Esophagus squamous epithelium (tissue), 5 donors: ENCODE data around the gene DPH1. TPM values are rescaled to one million over a fixed set of nuclear protein-coding genes. Genes with fewer than 3 reads are reported as not detected.

Experiments used
- DNase-seq: peaks from one replicate; lab custom pipeline; 2025; lab: John Stamatoyannopoulos, UW
- H3K27ac ChIP-seq, 4 donors: fragments of 200-600 bp; sonication (generic); one replicate each; pipeline ENCODE4 v1.5.1; 2016 to 2019; ENCODE audit warnings: mild to moderate bottlenecking in 1 of 4
- H3K27me3 ChIP-seq, 4 donors: fragments of 200-600 bp; sonication (generic); 1 replicate in 3 of 4; 2 replicates in 1 of 4; pipeline versions ENCODE4 v1.5.1 to v1.6.0; 2017 to 2021; ENCODE audit warnings: antibody characterized with exemption in 1 of 4
- H3K36me3 ChIP-seq, 3 donors: fragments of 200-600 bp; sonication (generic); one replicate each; pipeline ENCODE4 v1.5.1; 2016 to 2019
- H3K4me1 ChIP-seq, 3 donors: fragments of 200-600 bp; sonication (generic); one replicate each; pipeline ENCODE4 v1.5.1; 2017 to 2019
- H3K4me3 ChIP-seq, 4 donors: fragments of 200-600 bp; sonication (generic); 1 replicate in 3 of 4; 2 replicates in 1 of 4; pipeline ENCODE4 v1.5.1; 2016 to 2019; ENCODE audit warnings: mild to moderate bottlenecking in 2 of 4, moderate library complexity in 1 of 4
- H3K9me3 ChIP-seq, 3 donors: fragments of 200-600 bp; sonication (generic); one replicate each; pipeline ENCODE4 v1.5.1; 2016 to 2019
- POLR2A ChIP-seq, 4 donors: fragments of 450-650 bp; IDR thresholded peaks; one replicate each; pipeline ENCODE4 v1.6.1; 2017; ENCODE audit warnings: antibody characterized with exemption in 4 of 4, mild to moderate bottlenecking in 4 of 4, moderate library complexity in 3 of 4
- WGBS, 2 donors: methylation state at CpG; one replicate each; pipeline ENCODE4 v1.1.5; 2018; 5-methylcytosine and 5-hydroxymethylcytosine counted together
- intact Hi-C: fragments of 100-400 bp; cut with DNase I; formaldehyde crosslinking; loops from one replicate; pipeline ENCODE4 v1.15.0; 2022
- total RNA-seq, 4 donors: library from RNA; depleted of rRNA; stranded (reverse); fragments of >200 nt; gene quantifications; one replicate each; pipeline ENCODE4 v1.1.0, GENCODE V29; 2016
- TF ChIP-seq, protein P1 (sequence below), 6 experiments: fragments of 450-650 bp in 4 of 6; fragments of 200-600 bp in 2 of 6; sonication (generic) in 2 of 6; IDR thresholded peaks; one replicate each; pipeline ENCODE4 v1.5.1; 2016 to 2019; ENCODE audit warnings: antibody characterized with exemption in 6 of 6, mild to moderate bottlenecking in 4 of 6, moderate library complexity in 4 of 6
- donor health status: DM: yes; HTN: yes; CAD: no.

The DPH1 gene
- total RNA-seq, 4 donors from 2014 or later = 14.9 to 55.7 (median 22.7) TPM

DNA sequence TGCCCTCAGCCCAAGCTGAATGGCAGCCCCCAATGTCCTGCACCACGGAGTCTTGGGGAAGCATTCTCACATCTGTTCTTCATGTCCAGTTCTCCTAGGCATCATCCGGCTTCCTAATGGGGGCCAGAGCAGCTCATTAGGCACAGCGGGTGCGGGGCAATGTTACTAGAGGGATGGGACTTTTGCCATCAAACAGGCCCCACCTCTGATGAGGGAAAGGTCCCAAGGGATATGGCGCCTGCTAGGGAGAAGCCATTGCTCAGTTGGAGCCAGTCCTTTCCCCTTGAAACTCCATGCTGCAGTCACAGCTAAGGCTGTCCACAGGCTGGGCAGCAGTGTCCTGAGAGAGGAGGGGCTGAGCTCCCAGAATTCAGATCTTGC, 1.7 kb upstream of the DPH1 start:
- no peak for TF ChIP-seq POLR2A (IDR thresholded peaks at IDR 0.05)
- TF ChIP-seq, protein P1, sequence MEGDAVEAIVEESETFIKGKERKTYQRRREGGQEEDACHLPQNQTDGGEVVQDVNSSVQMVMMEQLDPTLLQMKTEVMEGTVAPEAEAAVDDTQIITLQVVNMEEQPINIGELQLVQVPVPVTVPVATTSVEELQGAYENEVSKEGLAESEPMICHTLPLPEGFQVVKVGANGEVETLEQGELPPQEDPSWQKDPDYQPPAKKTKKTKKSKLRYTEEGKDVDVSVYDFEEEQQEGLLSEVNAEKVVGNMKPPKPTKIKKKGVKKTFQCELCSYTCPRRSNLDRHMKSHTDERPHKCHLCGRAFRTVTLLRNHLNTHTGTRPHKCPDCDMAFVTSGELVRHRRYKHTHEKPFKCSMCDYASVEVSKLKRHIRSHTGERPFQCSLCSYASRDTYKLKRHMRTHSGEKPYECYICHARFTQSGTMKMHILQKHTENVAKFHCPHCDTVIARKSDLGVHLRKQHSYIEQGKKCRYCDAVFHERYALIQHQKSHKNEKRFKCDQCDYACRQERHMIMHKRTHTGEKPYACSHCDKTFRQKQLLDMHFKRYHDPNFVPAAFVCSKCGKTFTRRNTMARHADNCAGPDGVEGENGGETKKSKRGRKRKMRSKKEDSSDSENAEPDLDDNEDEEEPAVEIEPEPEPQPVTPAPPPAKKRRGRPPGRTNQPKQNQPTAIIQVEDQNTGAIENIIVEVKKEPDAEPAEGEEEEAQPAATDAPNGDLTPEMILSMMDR (IDR thresholded peaks at IDR 0.05) = no peak
- intact Hi-C loops = loop anchor here (5.0 kb wide), 1 partner anchor 121 kb away; no protein-coding TSS in a partner anchor
- Histone ChIP-seq H3K27ac (no peak overlapping the region), H3K9me3 (no peaks in the 10 kb centered on the region), H3K4me3 (no peak overlapping the region), H3K36me3 (peaks cover 0 to under 1% (median 0%) of the 10 kb centered on the region in 3 donors), H3K4me1 (peaks cover 29 to 66% (median 34%) of the 10 kb centered on the region in 3 donors), H3K27me3 (peaks cover 0 to 59% (median 0%) of the 10 kb centered on the region in 4 donors)
- no peak for DNase-seq
- WGBS, 2 donors = 82 to 88% methylated on average over 1 to 3 of the region's 5 CpGs

DNA sequence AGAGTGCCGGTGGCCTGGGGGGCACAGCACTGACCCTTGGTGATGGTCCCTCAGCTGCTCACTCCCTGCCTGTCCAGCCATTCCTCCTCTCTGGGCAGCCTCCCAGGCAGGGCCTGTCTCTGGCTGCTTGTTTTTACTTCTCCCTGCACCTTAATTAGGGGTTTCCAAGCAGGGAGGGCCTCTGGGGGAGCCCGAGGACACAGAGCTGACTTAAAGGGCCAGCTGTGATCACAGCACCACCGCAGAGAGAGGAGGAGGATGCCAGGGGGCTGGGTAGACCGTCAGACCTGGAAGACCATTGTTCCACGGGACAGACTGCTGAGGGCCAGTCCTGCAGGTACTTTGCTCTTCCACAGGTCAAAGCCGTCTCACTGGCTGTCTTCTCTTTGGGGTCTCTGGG, 1.2 kb upstream of the DPH1 start:
- Histone ChIP-seq H3K27ac (no peak overlapping the region), H3K4me1 (peaks cover 29 to 61% (median 34%) of the 10 kb centered on the region in 3 donors), H3K27me3 (peaks cover 0 to 53% (median 0%) of the 10 kb centered on the region in 4 donors), H3K4me3 (no peak overlapping the region), H3K36me3 (peaks cover 4 to 6% (median 4%) of the 10 kb centered on the region in 3 donors), H3K9me3 (no peaks in the 10 kb centered on the region)
- 48% methylated on average over 3 of the region's 6 CpGs; no CpG with 5 or more reads in 1 of the 2 donors for WGBS, 2 donors
- no peak for DNase-seq
- intact Hi-C loops = loop anchor here (5.0 kb wide), 1 partner anchor 121 kb away; no protein-coding TSS in a partner anchor
- no peak for TF ChIP-seq POLR2A (IDR thresholded peaks at IDR 0.05)
- TF ChIP-seq, protein P1 (IDR thresholded peaks at IDR 0.05) = no peak

DNA sequence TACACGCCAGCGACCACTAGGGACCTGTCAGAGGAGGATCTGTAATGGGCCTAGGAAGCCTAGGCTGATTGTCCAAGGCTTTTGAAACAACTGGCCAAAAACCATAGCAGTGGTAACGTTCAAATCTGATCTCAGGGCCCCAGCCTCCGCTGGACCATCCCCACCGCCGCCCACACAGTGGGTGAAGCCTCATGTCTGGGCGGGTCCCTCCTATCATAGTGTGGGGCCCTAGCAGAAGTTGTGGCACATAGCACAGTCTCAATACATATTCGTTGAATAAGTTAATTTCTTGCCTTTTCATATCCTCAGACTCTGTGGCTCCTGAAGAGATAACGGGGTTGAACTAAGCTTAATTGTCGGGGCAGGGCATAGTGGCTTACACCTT, 818 bp downstream of the DPH1 start:
- Histone ChIP-seq H3K36me3 (peaks cover 5 to 22% (median 6%) of the 10 kb centered on the region in 3 donors), H3K4me3 (peak overlapping the region; percentile 81 to 97 (median 90)), H3K9me3 (no peaks in the 10 kb centered on the region), H3K4me1 (peaks cover 12 to 41% (median 20%) of the 10 kb centered on the region in 3 donors), H3K27me3 (peaks cover 0 to 33% (median 0%) of the 10 kb centered on the region in 4 donors), H3K27ac (peak overlapping the region; percentile 67 to 85 (median 78))
- intact Hi-C loops = no loop called here
- TF ChIP-seq, protein P1 (IDR thresholded peaks at IDR 0.05) = peak in 3 of 6 experiments; percentile 26 to 57 (median 34)
- no peak for TF ChIP-seq POLR2A (IDR thresholded peaks at IDR 0.05)
- 4 to 11% methylated on average over 6 to 8 of the region's 10 CpGs for WGBS, 2 donors
- DNase-seq = no peak

DNA sequence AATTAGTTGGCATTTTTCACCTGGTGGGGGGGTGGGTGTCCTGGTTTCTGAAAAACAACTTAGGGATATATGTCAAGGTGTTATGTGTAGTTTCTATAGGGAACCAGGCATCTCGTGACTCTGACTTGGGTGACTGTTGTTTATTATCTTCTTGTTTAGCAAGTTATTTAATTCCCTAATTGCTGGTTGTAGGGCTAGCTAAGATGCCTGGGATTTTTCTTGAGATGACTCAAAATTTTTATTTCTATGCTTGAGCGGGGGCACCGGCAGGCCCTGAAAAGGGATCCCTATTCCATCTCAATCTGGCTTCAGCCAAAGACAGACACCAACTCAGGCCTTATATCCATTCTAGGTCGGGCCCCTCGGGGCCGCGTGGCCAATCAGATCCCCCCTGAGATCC, 3.2 kb downstream of the DPH1 start:
- intact Hi-C loops = no loop called here
- Histone ChIP-seq H3K27me3 (peaks cover 0 to 9% (median 0%) of the 10 kb centered on the region in 4 donors), H3K4me3 (no peak overlapping the region), H3K27ac (no peak overlapping the region), H3K9me3 (no peaks in the 10 kb centered on the region), H3K4me1 (peaks cover 8 to 34% (median 15%) of the 10 kb centered on the region in 3 donors), H3K36me3 (peaks cover 12 to 46% (median 12%) of the 10 kb centered on the region in 3 donors)
- DNase-seq = no peak
- WGBS, 2 donors = 85 to 87% methylated on average over 7 of the region's 7 CpGs
- no peak for TF ChIP-seq POLR2A (IDR thresholded peaks at IDR 0.05)
- TF ChIP-seq, protein P1 (IDR thresholded peaks at IDR 0.05) = no peak

DNA sequence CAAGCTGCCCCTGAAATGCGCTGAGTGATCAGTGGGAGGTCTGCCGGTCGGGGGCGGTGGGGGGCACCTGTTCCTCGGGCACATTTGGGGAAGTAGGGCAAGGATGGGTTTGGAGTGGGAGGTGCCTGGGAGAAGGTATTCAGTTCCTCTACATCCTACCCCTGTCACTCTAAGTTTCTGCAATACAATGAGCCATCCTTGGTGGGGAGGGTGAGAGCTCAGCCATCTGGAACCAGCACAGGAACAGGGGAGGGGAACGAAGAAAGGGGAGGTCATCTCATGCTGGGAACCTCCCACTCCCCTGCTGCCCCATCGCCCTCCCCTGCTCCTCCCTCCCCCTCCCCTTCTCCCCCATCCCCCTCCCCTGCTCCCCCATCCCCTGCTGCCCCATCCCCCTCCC, 4.2 kb downstream of the DPH1 start:
- Histone ChIP-seq H3K36me3 (peaks cover 12 to 56% (median 12%) of the 10 kb centered on the region in 3 donors), H3K27ac (no peak overlapping the region), H3K4me3 (no peak overlapping the region), H3K27me3 (no peaks in the 10 kb centered on the region), H3K4me1 (peaks cover 8 to 34% (median 15%) of the 10 kb centered on the region in 3 donors), H3K9me3 (no peaks in the 10 kb centered on the region)
- DNase-seq = no peak
- 70 to 79% methylated on average over 5 to 6 of the region's 7 CpGs for WGBS, 2 donors
- no peak for TF ChIP-seq POLR2A (IDR thresholded peaks at IDR 0.05)
- TF ChIP-seq, protein P1 (IDR thresholded peaks at IDR 0.05) = no peak
- intact Hi-C loops = no loop called here
